Gastroesophageal sphincter (tissue), 4 donors: Measurements from ENCODE around the gene FNBP1. TPM values are rescaled to one million over a fixed set of nuclear protein-coding genes. Genes with fewer than 3 reads are reported as not detected.
A peak's percentile ranks its signal among the peaks of the same experiment; 100 is the strongest.
"Not testable (repeated sequence)": the region's sequence is repeated elsewhere in the genome, so short reads cannot be mapped to it uniquely, and the experiment has no call there.

Experiments
- ATAC-seq: fragments of 150-250 bp; one replicate; pipeline ENCODE4 v1.9.1; 2016; ENCODE audit warnings: mild to moderate bottlenecking, moderate library complexity
- H3K27ac ChIP-seq, 4 donors: fragments of 200-600 bp; sonication (generic) in 3 of 4; 1 replicate in 3 of 4; 2 replicates in 1 of 4; pipeline ENCODE4 v1.5.1; 2016 to 2019
- H3K27me3 ChIP-seq: fragments of 200-600 bp; sonication (generic); one replicate; pipeline ENCODE4 v1.5.1; 2019
- H3K36me3 ChIP-seq, 2 donors: fragments of 200-600 bp; sonication (generic); one replicate each; pipeline ENCODE4 v1.5.1; 2019; ENCODE audit warnings: control low read depth in 1 of 2
- H3K4me1 ChIP-seq, 3 donors: fragments of 200-600 bp; sonication (generic); 1 replicate in 2 of 3; 2 replicates in 1 of 3; pipeline ENCODE4 v1.5.1; 2016 to 2019; ENCODE audit warnings: control low read depth in 2 of 3
- H3K4me3 ChIP-seq, 2 donors: fragments of 200-600 bp; sonication (generic); one replicate each; pipeline ENCODE4 v1.5.1; 2019; ENCODE audit warnings: mild to moderate bottlenecking in 1 of 2, moderate library complexity in 1 of 2
- H3K9me3 ChIP-seq, 3 donors: fragments of 200-600 bp; sonication (generic); one replicate each; pipeline ENCODE4 v1.5.1; 2017 to 2019; ENCODE audit warnings: control low read depth in 2 of 3
- EP300 ChIP-seq: sonication (generic); formaldehyde crosslinking; IDR thresholded peaks from one replicate; pipeline ENCODE4 v1.6.1; 2017; ENCODE audit warnings: antibody characterized with exemption, mild to moderate bottlenecking
- POLR2A ChIP-seq, 2 donors: fragments of 450-650 bp; IDR thresholded peaks; one replicate each; pipeline ENCODE4 v1.6.1; 2017; ENCODE audit warnings: antibody characterized with exemption in 2 of 2, mild to moderate bottlenecking in 2 of 2, moderate library complexity in 1 of 2
- POLR2AphosphoS5 ChIP-seq: sonication (generic); formaldehyde crosslinking; IDR thresholded peaks from one replicate; pipeline ENCODE4 v1.6.1; 2017; ENCODE audit warnings: antibody characterized with exemption
- WGBS, 2 donors: methylation state at CpG; one replicate each; pipeline ENCODE4 v1.1.5; 2018; ENCODE audit warnings: low coverage in 1 of 2; 5-methylcytosine and 5-hydroxymethylcytosine counted together
- total RNA-seq, 4 donors: library from RNA; depleted of rRNA; stranded (reverse); fragments of >200 nt; gene quantifications; one replicate each; pipeline ENCODE4 v1.1.0, GENCODE V29; 2016
- TF ChIP-seq, protein P1 (sequence below), 4 experiments: fragments of 200-600 bp in 2 of 4; fragments of 450-650 bp in 2 of 4; sonication (generic) in 1 of 4; IDR thresholded peaks; one replicate each; pipeline ENCODE4 v1.5.1; 2017 to 2019; ENCODE audit warnings: antibody characterized with exemption in 4 of 4, mild to moderate bottlenecking in 2 of 4, moderate library complexity in 2 of 4

FNBP1 gene
- total RNA-seq, 4 donors from 2014 or later: 119 to 343 (median 188) TPM

DNA sequence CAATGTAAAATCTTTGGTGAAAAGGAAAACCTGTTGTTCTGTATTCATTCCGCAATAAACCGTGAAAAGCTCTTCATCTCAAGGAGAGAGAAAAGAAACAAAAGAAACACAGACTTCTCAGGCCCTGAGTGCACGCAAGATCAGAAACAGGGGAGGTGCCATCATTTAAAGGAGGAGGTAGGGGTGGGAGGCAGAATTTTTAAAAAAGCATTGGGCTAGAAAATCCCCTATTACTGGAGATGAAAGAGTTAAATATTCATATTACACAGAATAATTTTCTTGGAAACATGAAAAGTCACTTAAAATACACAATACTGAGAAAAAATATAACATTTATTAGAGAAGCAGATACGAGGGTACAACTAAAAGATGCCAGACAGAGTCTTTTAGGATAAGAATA, 151.4 kb downstream of the FNBP1 start:
- 20 to 55% methylated on average over 1 to 4 of the region's 4 CpGs for whole genome bisulfite sequencing, 2 donors
- no peak for TF ChIP-seq POLR2AphosphoS5
- no peak for TF ChIP-seq POLR2A (IDR thresholded peaks at IDR 0.05)
- TF ChIP-seq, protein P1, sequence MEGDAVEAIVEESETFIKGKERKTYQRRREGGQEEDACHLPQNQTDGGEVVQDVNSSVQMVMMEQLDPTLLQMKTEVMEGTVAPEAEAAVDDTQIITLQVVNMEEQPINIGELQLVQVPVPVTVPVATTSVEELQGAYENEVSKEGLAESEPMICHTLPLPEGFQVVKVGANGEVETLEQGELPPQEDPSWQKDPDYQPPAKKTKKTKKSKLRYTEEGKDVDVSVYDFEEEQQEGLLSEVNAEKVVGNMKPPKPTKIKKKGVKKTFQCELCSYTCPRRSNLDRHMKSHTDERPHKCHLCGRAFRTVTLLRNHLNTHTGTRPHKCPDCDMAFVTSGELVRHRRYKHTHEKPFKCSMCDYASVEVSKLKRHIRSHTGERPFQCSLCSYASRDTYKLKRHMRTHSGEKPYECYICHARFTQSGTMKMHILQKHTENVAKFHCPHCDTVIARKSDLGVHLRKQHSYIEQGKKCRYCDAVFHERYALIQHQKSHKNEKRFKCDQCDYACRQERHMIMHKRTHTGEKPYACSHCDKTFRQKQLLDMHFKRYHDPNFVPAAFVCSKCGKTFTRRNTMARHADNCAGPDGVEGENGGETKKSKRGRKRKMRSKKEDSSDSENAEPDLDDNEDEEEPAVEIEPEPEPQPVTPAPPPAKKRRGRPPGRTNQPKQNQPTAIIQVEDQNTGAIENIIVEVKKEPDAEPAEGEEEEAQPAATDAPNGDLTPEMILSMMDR (IDR thresholded peaks at IDR 0.05): no peak
- TF ChIP-seq EP300: no peak
- Histone ChIP-seq H3K27ac (peak overlapping the region; percentile 41 to 92 (median 68)), H3K9me3 (no peaks in the 10 kb centered on the region), H3K27me3 (no peaks in the 10 kb centered on the region), H3K4me1 (peaks cover 0 to 79% (median 11%) of the 10 kb centered on the region in 3 donors), H3K4me3 (peak overlapping the region in 1 of 2 donors; percentile 2), H3K36me3 (peaks cover 0 to 63% of the 10 kb centered on the region in 2 donors)
- ATAC-seq: no peak

DNA sequence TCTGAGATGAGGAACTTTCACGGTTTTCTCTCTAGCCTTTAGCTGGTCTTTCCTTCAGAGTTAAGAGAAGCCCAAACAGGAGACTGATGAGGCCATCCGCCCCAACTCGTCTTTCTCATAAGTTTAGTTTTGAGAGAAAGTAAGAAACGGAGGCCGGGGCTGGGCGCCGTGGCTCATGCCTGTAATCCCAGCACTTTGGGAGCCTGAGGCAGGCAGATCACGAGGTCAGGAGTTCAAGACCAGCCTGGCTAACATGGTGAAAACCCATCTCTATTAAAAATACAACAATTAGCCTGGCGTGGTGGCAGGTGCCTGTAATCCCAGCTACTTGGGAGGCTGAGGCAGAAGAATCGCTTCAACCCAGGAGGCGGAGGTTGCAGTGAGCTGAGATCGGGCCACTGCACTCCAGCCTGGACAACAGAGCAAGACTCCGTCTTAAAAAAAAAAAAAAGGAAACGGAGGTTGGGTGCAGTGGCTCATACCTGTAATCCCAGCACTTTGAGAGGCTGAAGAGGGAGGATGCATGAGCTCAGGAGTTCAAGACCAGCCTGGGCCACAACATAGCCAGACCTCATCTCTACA, 152.2 kb downstream of the FNBP1 start:
- peaks cover 0 to 87% (median 18%) of the 10 kb centered on the region in 3 donors for H3K4me1 ChIP-seq
- ATAC-seq, H3K27me3 ChIP-seq, H3K9me3 ChIP-seq: not testable (repeated sequence)
- peak overlapping the region in 1 of 2 donors; percentile 20 for H3K4me3 ChIP-seq
- 71 to 80% methylated on average over 8 to 10 of the region's 14 CpGs for WGBS, 2 donors
- peak overlapping the region in 3 of 4 donors; percentile 38 to 92 (median 89) for H3K27ac ChIP-seq
- peaks cover 0 to 55% of the 10 kb centered on the region in 2 donors for H3K36me3 ChIP-seq

DNA sequence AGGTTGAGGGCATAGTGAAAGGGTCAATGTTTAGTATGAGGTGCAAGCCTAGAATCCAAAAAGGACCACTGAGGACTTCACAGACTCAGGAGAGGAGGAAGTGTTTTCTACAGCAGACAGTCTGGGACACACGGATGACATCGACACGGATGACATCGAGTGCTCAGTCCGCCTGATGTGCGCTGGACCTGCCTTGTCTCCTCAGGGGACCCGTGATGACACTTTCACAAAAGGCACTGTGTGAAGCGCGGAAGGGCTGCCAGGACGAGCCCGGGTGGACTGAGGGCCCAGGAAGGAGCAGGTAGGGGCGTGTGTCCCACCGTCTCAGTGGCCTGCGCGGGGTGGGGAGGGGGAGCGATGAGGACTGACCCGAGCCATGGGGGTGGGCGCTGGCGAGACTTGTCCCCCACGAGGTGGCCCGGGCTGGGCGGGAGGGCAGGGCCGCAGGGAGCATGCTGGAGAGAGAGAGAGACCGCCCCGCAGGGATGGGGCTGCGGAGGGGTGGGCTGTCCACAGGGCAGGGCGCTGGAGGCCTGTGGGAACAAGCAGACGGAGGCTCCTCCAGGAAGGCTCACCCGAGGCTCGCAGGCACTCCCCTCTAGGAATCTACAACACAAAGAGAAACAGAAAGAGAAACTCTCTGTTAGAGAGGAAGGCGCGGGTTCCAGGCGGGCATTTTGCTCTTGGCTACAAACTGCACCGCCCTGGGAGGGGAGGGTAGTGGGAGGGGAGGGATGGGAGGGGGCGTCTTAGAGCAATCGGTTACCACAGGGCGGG, 152.9 kb downstream of the FNBP1 start:
- WGBS, 2 donors: 74 to 75% methylated on average over 11 to 12 of the region's 37 CpGs
- no peaks in the 10 kb centered on the region for H3K27me3 ChIP-seq
- peaks cover 0 to 94% (median 21%) of the 10 kb centered on the region in 3 donors for H3K4me1 ChIP-seq
- TF ChIP-seq, protein P1 (IDR thresholded peaks at IDR 0.05): no peak
- TF ChIP-seq POLR2AphosphoS5 (no peak), POLR2A (IDR thresholded peaks at IDR 0.05) (no peak), EP300 (no peak)
- peaks cover 0 to 48% of the 10 kb centered on the region in 2 donors for H3K36me3 ChIP-seq
- H3K4me3 ChIP-seq: peak overlapping the region in 1 of 2 donors; percentile 20
- no peak for ATAC-seq
- no peaks in the 10 kb centered on the region for H3K9me3 ChIP-seq
- peak overlapping the region in 3 of 4 donors; percentile 38 to 92 (median 89) for H3K27ac ChIP-seq

DNA sequence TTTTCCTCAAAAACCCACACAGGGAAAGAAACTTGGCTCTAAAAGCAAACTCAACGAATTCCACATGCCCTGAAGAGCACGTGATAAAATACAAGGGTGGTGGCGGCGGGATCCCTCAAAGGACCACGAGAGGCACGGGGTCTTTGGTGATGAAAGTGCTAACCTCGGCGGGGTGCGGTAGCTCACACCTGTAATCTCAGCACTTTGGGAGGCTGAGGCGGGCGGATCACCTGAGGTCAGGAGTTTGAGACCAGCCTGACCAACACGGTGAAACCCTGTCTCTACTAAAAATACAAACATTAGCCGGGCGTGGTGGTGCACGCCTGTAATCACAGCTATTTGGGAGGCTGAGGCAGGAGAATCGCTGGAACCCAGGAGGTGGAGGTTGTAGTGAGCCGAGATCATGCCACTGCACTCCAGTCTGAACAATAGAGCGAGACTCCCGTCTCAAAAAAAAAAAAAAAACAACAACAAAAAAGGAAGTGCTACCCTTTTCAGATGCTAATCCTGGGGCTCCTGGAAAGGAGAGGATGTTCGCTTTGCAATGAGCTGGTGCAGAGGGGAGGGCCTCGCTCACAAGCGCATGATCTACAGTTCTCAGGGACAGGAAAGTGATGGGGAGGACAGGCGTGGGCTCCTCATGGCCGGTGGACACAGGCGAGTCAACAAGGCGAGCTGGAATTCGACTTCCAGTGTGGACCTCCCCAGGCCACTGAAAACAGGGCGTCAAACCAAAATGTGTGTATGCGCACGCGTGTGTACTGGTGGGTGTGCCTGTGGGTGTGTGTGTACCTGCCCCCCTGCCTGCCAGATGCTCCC, 153.7 kb downstream of the FNBP1 start:
- ATAC-seq: no peak

More for the DNA sequence above, 153.7 kb downstream of the FNBP1 start:
- Histone ChIP-seq H3K4me1 (peaks cover 0 to 94% (median 27%) of the 10 kb centered on the region in 3 donors), H3K36me3 (peaks cover 0 to 40% of the 10 kb centered on the region in 2 donors), H3K27me3 (no peaks in the 10 kb centered on the region), H3K9me3 (no peaks in the 10 kb centered on the region), H3K27ac (peak overlapping the region in 3 of 4 donors; percentile 85 to 92 (median 89)), H3K4me3 (no peak overlapping the region)
- TF ChIP-seq POLR2AphosphoS5: no peak
- no peak for TF ChIP-seq POLR2A (IDR thresholded peaks at IDR 0.05)
- TF ChIP-seq, protein P1 (IDR thresholded peaks at IDR 0.05): no peak
- no peak for TF ChIP-seq EP300
- WGBS, 2 donors: 91 to 93% methylated on average over 8 to 23 of the region's 31 CpGs
